WTC11 (cell line): ENCODE data around the gene GLE1. TPM values are rescaled to one million over a fixed set of nuclear protein-coding genes. Genes with fewer than 3 reads are reported as not detected.

Source experiments
- AFF4 ChIP-seq: sonication (generic); formaldehyde crosslinking; IDR thresholded peaks from 2 replicates; pipeline ENCODE4 v1.8.1; 2023; ENCODE audit warnings: mild to moderate bottlenecking, missing genetic modification reagents, borderline replicate concordance
- CBFB ChIP-seq: sonication (generic); formaldehyde crosslinking; IDR thresholded peaks from 2 replicates; pipeline ENCODE4 v1.8.1; 2022; ENCODE audit warnings: mild to moderate bottlenecking, low read depth, missing genetic modification reagents
- CREB1 ChIP-seq: sonication (generic); formaldehyde crosslinking; IDR thresholded peaks from 2 replicates; pipeline ENCODE4 v1.8.0; 2023; ENCODE audit warnings: mild to moderate bottlenecking, missing genetic modification reagents
- E2F5 ChIP-seq: sonication (generic); formaldehyde crosslinking; IDR thresholded peaks from 2 replicates; pipeline ENCODE4 v1.8.1; 2022; ENCODE audit warnings: mild to moderate bottlenecking, moderate library complexity, missing genetic modification reagents
- FOXP4 ChIP-seq: sonication (generic); formaldehyde crosslinking; IDR thresholded peaks from 2 replicates; pipeline ENCODE4 v1.8.0; 2022; ENCODE audit warnings: mild to moderate bottlenecking, missing genetic modification reagents
- GTF2I ChIP-seq: fragments of 250-450 bp; sonication (Bioruptor Pico); conservative IDR thresholded peaks from 2 replicates; pipeline ENCODE4 v1.4.0; 2021; ENCODE audit warnings: mild to moderate bottlenecking
- JAZF1 ChIP-seq: fragments of 250-450 bp; sonication (Bioruptor Pico); IDR thresholded peaks from 2 replicates; pipeline ENCODE4 v1.9.0; 2021; ENCODE audit warnings: moderate library complexity, mild to moderate bottlenecking, inconsistent platforms
- MYBL2 ChIP-seq: sonication (generic); formaldehyde crosslinking; IDR thresholded peaks from 2 replicates; pipeline ENCODE4 v1.8.1; 2023; ENCODE audit warnings: mild to moderate bottlenecking, moderate library complexity, missing genetic modification reagents
- NFATC4 ChIP-seq: fragments of 250-450 bp; sonication (Bioruptor Pico); IDR thresholded peaks from 2 replicates; pipeline ENCODE4 v1.9.0; 2021; ENCODE audit warnings: mild to moderate bottlenecking
- NFE2L1 ChIP-seq: sonication (generic); formaldehyde crosslinking; IDR thresholded peaks from 2 replicates; pipeline ENCODE4 v1.8.1; 2023; ENCODE audit warnings: missing genetic modification reagents
- NR1H2 ChIP-seq: sonication (generic); formaldehyde crosslinking; IDR thresholded peaks from 2 replicates; pipeline ENCODE4 v1.9.0; 2021; ENCODE audit warnings: mild to moderate bottlenecking, moderate library complexity, missing genetic modification reagents
- NR2C2 ChIP-seq: sonication (generic); formaldehyde crosslinking; IDR thresholded peaks from 2 replicates; pipeline ENCODE4 v1.8.0; 2022; ENCODE audit warnings: mild to moderate bottlenecking, missing genetic modification reagents
- TP53 ChIP-seq: sonication (generic); formaldehyde crosslinking; IDR thresholded peaks from 2 replicates; pipeline ENCODE4 v1.8.1; 2023; ENCODE audit warnings: mild to moderate bottlenecking, missing genetic modification reagents
- ZMAT4 ChIP-seq: fragments of 250-450 bp; sonication (Bioruptor Pico); IDR thresholded peaks from 2 replicates; pipeline ENCODE4 v1.9.0; 2021; ENCODE audit warnings: mild to moderate bottlenecking
- ZNF219 ChIP-seq: sonication (generic); formaldehyde crosslinking; IDR thresholded peaks from 2 replicates; pipeline ENCODE4 v1.8.0; 2023; ENCODE audit warnings: missing genetic modification reagents, mild to moderate bottlenecking, borderline replicate concordance
- ZNF232 ChIP-seq: sonication (generic); formaldehyde crosslinking; IDR thresholded peaks from 2 replicates; pipeline ENCODE4 v1.8.0; 2022; ENCODE audit warnings: mild to moderate bottlenecking, missing genetic modification reagents
- ZNF263 ChIP-seq: sonication (generic); formaldehyde crosslinking; IDR thresholded peaks from 2 replicates; pipeline ENCODE4 v1.8.1; 2022; ENCODE audit warnings: low read depth, mild to moderate bottlenecking, moderate library complexity, missing genetic modification reagents
- ZNF281 ChIP-seq: sonication (generic); formaldehyde crosslinking; IDR thresholded peaks from 2 replicates; pipeline ENCODE4 v1.8.0; 2023; ENCODE audit warnings: mild to moderate bottlenecking, missing genetic modification reagents
- ZNF317 ChIP-seq: sonication (generic); formaldehyde crosslinking; IDR thresholded peaks from 2 replicates; pipeline ENCODE4 v1.8.1; 2023; ENCODE audit warnings: low read depth, mild to moderate bottlenecking, moderate library complexity, missing genetic modification reagents, borderline replicate concordance
- ZNF416 ChIP-seq: fragments of 250-450 bp; sonication (Bioruptor Pico); IDR thresholded peaks from 2 replicates; pipeline ENCODE4 v1.9.0; 2021; ENCODE audit warnings: mild to moderate bottlenecking, inconsistent platforms
- total RNA-seq: library from RNA; stranded (reverse); gene quantifications from 3 replicates; pipeline ENCODE4 v1.2.3, GENCODE V29; 2021
- TF ChIP-seq, protein P1 (sequence below): sonication (generic); formaldehyde crosslinking; IDR thresholded peaks from 2 replicates; pipeline ENCODE4 v1.8.1; 2023; ENCODE audit warnings: mild to moderate bottlenecking, missing genetic modification reagents
- TF ChIP-seq, protein P2 (sequence below): sonication (generic); formaldehyde crosslinking; IDR thresholded peaks from 2 replicates; pipeline ENCODE4 v1.8.1; 2022; ENCODE audit warnings: mild to moderate bottlenecking, missing genetic modification reagents, moderate library complexity, borderline replicate concordance
- TF ChIP-seq, protein P3 (sequence below): fragments of 250-450 bp; sonication (Bioruptor Pico); IDR thresholded peaks from 2 replicates; pipeline ENCODE4 v1.8.0; 2021; ENCODE audit warnings: mild to moderate bottlenecking

GLE1 gene
- total RNA-seq, 1 experiment from 2014 or later, result 19.7 TPM

GRCh38 chr9:128504485-128505413 lies at the start of gene GLE1 (continued):
- TF ChIP-seq AFF4 (CRISPR knock-in tag) (no peak), E2F5 (CRISPR knock-in tag) (peak; percentile 87; the same call in 1 of the 2 replicates), ZNF263 (CRISPR knock-in tag) (no peak), ZNF232 (CRISPR knock-in tag) (no peak), ZNF416 (CRISPR knock-in tag) (no peak), TP53 (no peak), CREB1 (CRISPR knock-in tag) (no peak), ZNF281 (CRISPR knock-in tag) (no peak), JAZF1 (CRISPR knock-in tag) (no peak), ZNF219 (no peak), NFE2L1 (CRISPR knock-in tag) (no peak), MYBL2 (CRISPR knock-in tag) (no peak; the same call in 1 of the 2 replicates), CBFB (CRISPR knock-in tag) (no peak), GTF2I (no peak), NR1H2 (no peak), NR2C2 (CRISPR knock-in tag) (no peak), FOXP4 (peak; percentile 60; the same call in 1 of the 2 replicates), NFATC4 (CRISPR knock-in tag) (no peak), ZNF317 (CRISPR knock-in tag) (no peak), ZMAT4 (CRISPR knock-in tag) (no peak)
- TF ChIP-seq, protein P1, sequence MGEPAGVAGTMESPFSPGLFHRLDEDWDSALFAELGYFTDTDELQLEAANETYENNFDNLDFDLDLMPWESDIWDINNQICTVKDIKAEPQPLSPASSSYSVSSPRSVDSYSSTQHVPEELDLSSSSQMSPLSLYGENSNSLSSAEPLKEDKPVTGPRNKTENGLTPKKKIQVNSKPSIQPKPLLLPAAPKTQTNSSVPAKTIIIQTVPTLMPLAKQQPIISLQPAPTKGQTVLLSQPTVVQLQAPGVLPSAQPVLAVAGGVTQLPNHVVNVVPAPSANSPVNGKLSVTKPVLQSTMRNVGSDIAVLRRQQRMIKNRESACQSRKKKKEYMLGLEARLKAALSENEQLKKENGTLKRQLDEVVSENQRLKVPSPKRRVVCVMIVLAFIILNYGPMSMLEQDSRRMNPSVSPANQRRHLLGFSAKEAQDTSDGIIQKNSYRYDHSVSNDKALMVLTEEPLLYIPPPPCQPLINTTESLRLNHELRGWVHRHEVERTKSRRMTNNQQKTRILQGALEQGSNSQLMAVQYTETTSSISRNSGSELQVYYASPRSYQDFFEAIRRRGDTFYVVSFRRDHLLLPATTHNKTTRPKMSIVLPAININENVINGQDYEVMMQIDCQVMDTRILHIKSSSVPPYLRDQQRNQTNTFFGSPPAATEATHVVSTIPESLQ, result no peak
- TF ChIP-seq, protein P2, sequence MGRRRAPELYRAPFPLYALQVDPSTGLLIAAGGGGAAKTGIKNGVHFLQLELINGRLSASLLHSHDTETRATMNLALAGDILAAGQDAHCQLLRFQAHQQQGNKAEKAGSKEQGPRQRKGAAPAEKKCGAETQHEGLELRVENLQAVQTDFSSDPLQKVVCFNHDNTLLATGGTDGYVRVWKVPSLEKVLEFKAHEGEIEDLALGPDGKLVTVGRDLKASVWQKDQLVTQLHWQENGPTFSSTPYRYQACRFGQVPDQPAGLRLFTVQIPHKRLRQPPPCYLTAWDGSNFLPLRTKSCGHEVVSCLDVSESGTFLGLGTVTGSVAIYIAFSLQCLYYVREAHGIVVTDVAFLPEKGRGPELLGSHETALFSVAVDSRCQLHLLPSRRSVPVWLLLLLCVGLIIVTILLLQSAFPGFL, result no peak
- TF ChIP-seq, protein P3, sequence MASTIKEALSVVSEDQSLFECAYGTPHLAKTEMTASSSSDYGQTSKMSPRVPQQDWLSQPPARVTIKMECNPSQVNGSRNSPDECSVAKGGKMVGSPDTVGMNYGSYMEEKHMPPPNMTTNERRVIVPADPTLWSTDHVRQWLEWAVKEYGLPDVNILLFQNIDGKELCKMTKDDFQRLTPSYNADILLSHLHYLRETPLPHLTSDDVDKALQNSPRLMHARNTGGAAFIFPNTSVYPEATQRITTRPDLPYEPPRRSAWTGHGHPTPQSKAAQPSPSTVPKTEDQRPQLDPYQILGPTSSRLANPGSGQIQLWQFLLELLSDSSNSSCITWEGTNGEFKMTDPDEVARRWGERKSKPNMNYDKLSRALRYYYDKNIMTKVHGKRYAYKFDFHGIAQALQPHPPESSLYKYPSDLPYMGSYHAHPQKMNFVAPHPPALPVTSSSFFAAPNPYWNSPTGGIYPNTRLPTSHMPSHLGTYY, result no peak
